ENCODE measurements around the gene STT3B. TPM values are rescaled to one million over a fixed set of nuclear protein-coding genes. Genes with fewer than 3 reads are reported as not detected.

STT3B gene
- total and polyA plus RNA-seq, 2 of the 13 experiments (the other 11 are each of a cell fraction or from before 2014, with no cell fraction given) = 85.0 to 205 TPM

DNA sequence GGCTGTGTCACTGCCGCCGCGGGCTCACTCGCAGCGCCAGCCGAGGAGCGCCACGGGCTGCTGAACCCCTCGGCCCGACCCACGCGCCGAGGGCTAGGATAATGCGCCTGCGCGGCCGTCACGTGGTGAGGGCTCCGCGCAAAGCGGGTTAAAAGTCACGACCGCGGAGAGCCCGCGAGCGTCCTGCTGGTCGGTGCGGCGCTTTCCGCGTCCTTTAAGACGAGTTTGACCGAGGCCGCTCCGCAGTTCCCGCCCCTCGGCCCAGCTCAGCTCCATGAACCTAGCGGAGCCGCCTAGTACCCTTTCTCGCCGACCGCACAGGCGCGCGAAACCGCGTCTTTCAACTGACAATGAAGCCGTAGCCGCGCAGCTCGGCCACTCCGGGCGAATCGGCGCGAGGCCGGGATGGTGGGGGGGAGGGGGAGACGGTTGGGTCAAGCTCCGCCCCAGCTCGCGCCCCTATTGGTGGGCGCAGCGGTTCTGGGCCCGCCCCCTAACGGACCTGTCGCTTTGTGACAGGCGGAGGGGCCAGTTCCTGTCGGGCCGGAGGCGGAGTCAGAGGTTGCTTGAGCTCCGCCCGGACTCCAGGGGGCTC, 636 bp upstream of the STT3B start (continued):
- TF ChIP-seq ZNF704 (CRISPR knock-in tag; IDR thresholded peaks at IDR 0.05; ENCODE audit: borderline replicate concordance) (peak; percentile 66; the same call in 1 of the 2 replicates), ZNF432 (CRISPR knock-in tag; IDR thresholded peaks at IDR 0.05; ENCODE audit: borderline replicate concordance) (no peak), FOXA1 (IDR thresholded peaks at IDR 0.05) (no peak), FOXA1 (CRISPR knock-in tag; IDR thresholded peaks at IDR 0.05) (no peak), HMGA1 (CRISPR knock-in tag; conservative IDR thresholded peaks at IDR 0.05) (no peak), ZNF484 (CRISPR knock-in tag; IDR thresholded peaks at IDR 0.05; ENCODE audit: borderline replicate concordance, low read depth) (no peak), SIN3A (IDR thresholded peaks at IDR 0.05; ENCODE audit: borderline replicate concordance, low read depth, low read length) (peak; percentile 24; the same call in 1 of the 2 replicates), SPEN (CRISPR knock-in tag; IDR thresholded peaks at IDR 0.05; ENCODE audit: low read depth) (peak; percentile 74; the same call in 1 of the 2 replicates), BRD4 (CRISPR knock-in tag; IDR thresholded peaks at IDR 0.05) (no peak), NFIC (IDR thresholded peaks at IDR 0.05; ENCODE audit: low read length) (no peak), FOXA3 (CRISPR knock-in tag; IDR thresholded peaks at IDR 0.05) (peak; percentile 26), ZNF570 (CRISPR knock-in tag; IDR thresholded peaks at IDR 0.05; ENCODE audit: borderline replicate concordance) (no peak), PAXIP1 (CRISPR knock-in tag; conservative IDR thresholded peaks at IDR 0.05) (peak; percentile 46), ZNF83 (CRISPR knock-in tag; IDR thresholded peaks at IDR 0.05; ENCODE audit: borderline replicate concordance) (peak; percentile 91; the same call in 1 of the 2 replicates), ZFP36L2 (CRISPR knock-in tag; IDR thresholded peaks at IDR 0.05) (0 out of 2 replicates have a peak, but pooled peaks have one; percentile 53), SP5 (CRISPR knock-in tag; IDR thresholded peaks at IDR 0.05; ENCODE audit: borderline replicate concordance, low read depth) (peak; percentile 44), ARHGAP35 (CRISPR knock-in tag; IDR thresholded peaks at IDR 0.05; ENCODE audit: borderline replicate concordance) (peak; percentile 91), PHF20 (CRISPR knock-in tag; IDR thresholded peaks at IDR 0.05) (peak; percentile 72)
- TF ChIP-seq, protein P1, sequence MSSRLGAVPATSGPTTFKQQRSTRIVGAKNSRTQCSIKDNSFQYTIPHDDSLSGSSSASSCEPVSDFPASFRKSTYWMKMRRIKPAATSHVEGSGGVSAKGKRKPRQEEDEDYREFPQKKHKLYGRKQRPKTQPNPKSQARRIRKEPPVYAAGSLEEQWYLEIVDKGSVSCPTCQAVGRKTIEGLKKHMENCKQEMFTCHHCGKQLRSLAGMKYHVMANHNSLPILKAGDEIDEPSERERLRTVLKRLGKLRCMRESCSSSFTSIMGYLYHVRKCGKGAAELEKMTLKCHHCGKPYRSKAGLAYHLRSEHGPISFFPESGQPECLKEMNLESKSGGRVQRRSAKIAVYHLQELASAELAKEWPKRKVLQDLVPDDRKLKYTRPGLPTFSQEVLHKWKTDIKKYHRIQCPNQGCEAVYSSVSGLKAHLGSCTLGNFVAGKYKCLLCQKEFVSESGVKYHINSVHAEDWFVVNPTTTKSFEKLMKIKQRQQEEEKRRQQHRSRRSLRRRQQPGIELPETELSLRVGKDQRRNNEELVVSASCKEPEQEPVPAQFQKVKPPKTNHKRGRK (CRISPR knock-in tag; IDR thresholded peaks at IDR 0.05) = peak; percentile 51; the same call in 1 of the 2 replicates
- TF ChIP-seq, protein P2, sequence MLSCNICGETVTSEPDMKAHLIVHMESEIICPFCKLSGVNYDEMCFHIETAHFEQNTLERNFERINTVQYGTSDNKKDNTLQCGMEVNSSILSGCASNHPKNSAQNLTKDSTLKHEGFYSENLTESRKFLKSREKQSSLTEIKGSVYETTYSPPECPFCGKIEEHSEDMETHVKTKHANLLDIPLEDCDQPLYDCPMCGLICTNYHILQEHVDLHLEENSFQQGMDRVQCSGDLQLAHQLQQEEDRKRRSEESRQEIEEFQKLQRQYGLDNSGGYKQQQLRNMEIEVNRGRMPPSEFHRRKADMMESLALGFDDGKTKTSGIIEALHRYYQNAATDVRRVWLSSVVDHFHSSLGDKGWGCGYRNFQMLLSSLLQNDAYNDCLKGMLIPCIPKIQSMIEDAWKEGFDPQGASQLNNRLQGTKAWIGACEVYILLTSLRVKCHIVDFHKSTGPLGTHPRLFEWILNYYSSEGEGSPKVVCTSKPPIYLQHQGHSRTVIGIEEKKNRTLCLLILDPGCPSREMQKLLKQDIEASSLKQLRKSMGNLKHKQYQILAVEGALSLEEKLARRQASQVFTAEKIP (CRISPR knock-in tag; IDR thresholded peaks at IDR 0.05; ENCODE audit: borderline replicate concordance) = no peak
